IPS DF 6.9 (cell line): ENCODE data around the gene MRPL57.
"Not testable (repeated sequence)": the region's sequence is repeated elsewhere in the genome, so short reads cannot be mapped to it uniquely, and the experiment has no call there.

Experiments used
- DNase-seq: peaks from one replicate; pipeline ENCODE4 v3.0.0-alpha.2; 2013; ENCODE audit warnings: low read depth, low spot score
- H3K27ac ChIP-seq: one replicate; pipeline ENCODE4 v1.5.1; 2013; ENCODE audit warnings: low read length, control low read depth
- H3K27me3 ChIP-seq: 2 replicates; pipeline ENCODE4 v1.6.1; 2013; ENCODE audit warnings: mild to moderate bottlenecking, low read length; ENCODE audit not compliant: control insufficient read depth, insufficient read depth
- H3K36me3 ChIP-seq: 2 replicates; pipeline ENCODE4 v1.6.1; 2013; ENCODE audit warnings: low read length; ENCODE audit not compliant: control insufficient read depth, insufficient read depth
- H3K4me1 ChIP-seq: 2 replicates; pipeline ENCODE4 v1.6.1; 2013; ENCODE audit warnings: low read length; ENCODE audit not compliant: control insufficient read depth, insufficient read depth
- H3K4me3 ChIP-seq: 2 replicates; pipeline ENCODE4 v1.5.1; 2013; ENCODE audit warnings: mild to moderate bottlenecking, low read length
- H3K9me3 ChIP-seq: 2 replicates; pipeline ENCODE4 v1.6.1; 2013; ENCODE audit warnings: low read length, inconsistent platforms; ENCODE audit not compliant: control insufficient read depth, insufficient read depth
- WGBS: extraction: QIAGEN DNeasy Blood & Tissue Kit; methylation state at CpG from one replicate; pipeline ENCODE4 v1.1.7; 2013; ENCODE audit warnings: mixed read lengths, missing lambda C conversion rate; ENCODE audit not compliant: insufficient read length, insufficient coverage; 5-methylcytosine and 5-hydroxymethylcytosine counted together

MRPL57 gene

GRCh38 chr13:21148557-21149258, 27.8 kb upstream of the MRPL57 start:
- Histone ChIP-seq H3K4me1 (no peaks in the 10 kb centered on the region; the same call in 1 of the 2 replicates), H3K4me3 (no peak overlapping the region), H3K36me3 (peaks cover 4% of the 10 kb centered on the region; the same call in 1 of the 2 replicates), H3K27ac (no peak overlapping the region), H3K27me3 (no peaks in the 10 kb centered on the region), H3K9me3 (no peaks in the 10 kb centered on the region)
- no CpG with 5 or more reads among the region's 5 CpGs for WGBS
- DNase-seq, result no peak

GRCh38 chr13:21149568-21149967, 26.9 kb upstream of the MRPL57 start:
- Histone ChIP-seq H3K36me3 (peaks cover 9% of the 10 kb centered on the region; the same call in 1 of the 2 replicates), H3K9me3 (no peaks in the 10 kb centered on the region), H3K27ac (no peak overlapping the region), H3K4me3 (no peak overlapping the region), H3K27me3 (no peaks in the 10 kb centered on the region), H3K4me1 (no peaks in the 10 kb centered on the region; the same call in 1 of the 2 replicates)
- no CpG with 5 or more reads among the region's 1 CpG for WGBS
- DNase-seq, result no peak

GRCh38 chr13:21150013-21150412, 26.4 kb upstream of the MRPL57 start:
- Histone ChIP-seq H3K4me3 (no peak overlapping the region), H3K4me1 (no peaks in the 10 kb centered on the region; the same call in 1 of the 2 replicates), H3K9me3 (no peaks in the 10 kb centered on the region), H3K27me3 (no peaks in the 10 kb centered on the region), H3K36me3 (peaks cover 9% of the 10 kb centered on the region; the same call in 1 of the 2 replicates), H3K27ac (no peak overlapping the region)
- no CpG with 5 or more reads among the region's 1 CpG for WGBS
- DNase-seq, result no peak

GRCh38 chr13:21152251-21152899, 24.1 kb upstream of the MRPL57 start:
- H3K4me1 ChIP-seq, result no peaks in the 10 kb centered on the region; the same call in 1 of the 2 replicates
- WGBS, result no CpG with 5 or more reads among the region's 8 CpGs
- H3K36me3 ChIP-seq, result peaks cover 12% of the 10 kb centered on the region; the same call in 1 of the 2 replicates
- H3K27ac ChIP-seq, result no peak overlapping the region
- no peak for DNase-seq
- no peaks in the 10 kb centered on the region for H3K27me3 ChIP-seq
- no peak overlapping the region for H3K4me3 ChIP-seq
- H3K9me3 ChIP-seq, result no peaks in the 10 kb centered on the region

- Histone ChIP-seq H3K4me1 (no peaks in the 10 kb centered on the region), H3K27ac (no peak overlapping the region), H3K36me3 (peaks cover 5% of the 10 kb centered on the region; the same call in 1 of the 2 replicates), H3K27me3 (no peaks in the 10 kb centered on the region), H3K4me3 (no peak overlapping the region), H3K9me3 (no peaks in the 10 kb centered on the region)
- WGBS, result 100% methylated on average over 1 of the region's 4 CpGs
- DNase-seq, result no peak
These were observed 11.8 kb upstream of the MRPL57 start for GRCh38 chr13:21164631-21165030.

GRCh38 chr13:21165606-21166005, 10.9 kb upstream of the MRPL57 start:
- H3K4me3 ChIP-seq, H3K9me3 ChIP-seq, H3K36me3 ChIP-seq, DNase-seq, H3K27me3 ChIP-seq, H3K27ac ChIP-seq, H3K4me1 ChIP-seq: not testable (repeated sequence)
- WGBS, result no CpG with 5 or more reads among the region's 4 CpGs

- H3K4me1 ChIP-seq, result no peaks in the 10 kb centered on the region
- H3K9me3 ChIP-seq, result no peaks in the 10 kb centered on the region
- no peaks in the 10 kb centered on the region for H3K27me3 ChIP-seq
- no peak overlapping the region for H3K4me3 ChIP-seq
- no peak overlapping the region for H3K27ac ChIP-seq
- no peak for DNase-seq
- H3K36me3 ChIP-seq, result peaks cover 8% of the 10 kb centered on the region
- WGBS, result no CpG with 5 or more reads among the region's 9 CpGs
These were observed 5.0 kb upstream of the MRPL57 start for GRCh38 chr13:21171420-21171819.

GRCh38 chr13:21173767-21174166, 2.7 kb upstream of the MRPL57 start:
- WGBS, result no CpG with 5 or more reads among the region's 1 CpG
- H3K36me3 ChIP-seq, H3K4me3 ChIP-seq: not testable (repeated sequence)

GRCh38 chr13:21175656-21176214, 723 bp upstream of the MRPL57 start:
- no peaks in the 10 kb centered on the region for H3K27me3 ChIP-seq
- no CpG with 5 or more reads among the region's 13 CpGs for WGBS
- no peaks in the 10 kb centered on the region for H3K4me1 ChIP-seq
- H3K36me3 ChIP-seq, result peaks cover 3% of the 10 kb centered on the region
- peak overlapping the region; percentile 100 for H3K4me3 ChIP-seq
- H3K27ac ChIP-seq, result no peak overlapping the region
- H3K9me3 ChIP-seq, result no peaks in the 10 kb centered on the region
- no peak for DNase-seq

More at GRCh38 chr13:21173767-21174166, 2.7 kb upstream of the MRPL57 start:
- H3K27me3 ChIP-seq, H3K4me1 ChIP-seq, H3K27ac ChIP-seq, DNase-seq, H3K9me3 ChIP-seq: not testable (repeated sequence)

- Histone ChIP-seq H3K36me3 (no peaks in the 10 kb centered on the region; the same call in 1 of the 2 replicates), H3K27me3 (no peaks in the 10 kb centered on the region), H3K4me1 (no peaks in the 10 kb centered on the region), H3K9me3 (no peaks in the 10 kb centered on the region), H3K4me3 (peak overlapping the region; percentile 100), H3K27ac (no peak overlapping the region)
- no CpG with 5 or more reads among the region's 26 CpGs for WGBS
- no peak for DNase-seq
These were observed 475 bp downstream of the MRPL57 start for GRCh38 chr13:21176982-21177284.
